Stimulated activated CD8-positive, alpha-beta memory T cell treated with anti-CD3 and anti-CD28 coated beads, Interleukin-2, amount 100 ng/mL, for 48 hours (primary cell): ENCODE results near the gene ORAI3.

Source experiments
- DNase-seq, 2 donors: peaks; one replicate each; pipeline ENCODE4 v3.0.0-alpha.2; 2020; ENCODE audit warnings: low read depth in 2 of 2

Gene ORAI3

DNA sequence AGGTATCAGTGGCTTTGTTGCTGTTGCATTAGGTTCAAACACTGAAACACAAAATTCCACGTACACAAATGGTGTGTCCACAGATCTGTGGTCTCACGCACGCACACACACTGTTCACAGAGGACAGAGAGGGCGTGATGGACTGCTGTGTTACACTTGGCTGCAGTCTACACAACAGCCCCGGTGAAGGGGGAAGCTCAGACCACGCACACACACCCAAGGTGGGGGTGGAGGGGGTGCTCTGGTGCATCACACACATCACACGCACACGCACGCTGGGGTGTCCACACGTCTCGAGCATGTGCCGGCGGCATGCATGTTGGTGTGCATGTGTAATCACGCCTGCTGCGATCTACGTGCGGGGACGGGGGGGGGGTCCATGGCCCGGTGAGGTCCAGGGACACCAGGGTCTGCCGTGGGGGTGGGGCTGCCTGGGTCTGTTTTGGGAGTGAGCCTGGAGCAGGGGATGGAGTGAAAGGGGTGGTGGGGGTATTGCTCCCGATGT lies 43.5 kb downstream of the ORAI3 start:
- no peak for DNase-seq

DNA sequence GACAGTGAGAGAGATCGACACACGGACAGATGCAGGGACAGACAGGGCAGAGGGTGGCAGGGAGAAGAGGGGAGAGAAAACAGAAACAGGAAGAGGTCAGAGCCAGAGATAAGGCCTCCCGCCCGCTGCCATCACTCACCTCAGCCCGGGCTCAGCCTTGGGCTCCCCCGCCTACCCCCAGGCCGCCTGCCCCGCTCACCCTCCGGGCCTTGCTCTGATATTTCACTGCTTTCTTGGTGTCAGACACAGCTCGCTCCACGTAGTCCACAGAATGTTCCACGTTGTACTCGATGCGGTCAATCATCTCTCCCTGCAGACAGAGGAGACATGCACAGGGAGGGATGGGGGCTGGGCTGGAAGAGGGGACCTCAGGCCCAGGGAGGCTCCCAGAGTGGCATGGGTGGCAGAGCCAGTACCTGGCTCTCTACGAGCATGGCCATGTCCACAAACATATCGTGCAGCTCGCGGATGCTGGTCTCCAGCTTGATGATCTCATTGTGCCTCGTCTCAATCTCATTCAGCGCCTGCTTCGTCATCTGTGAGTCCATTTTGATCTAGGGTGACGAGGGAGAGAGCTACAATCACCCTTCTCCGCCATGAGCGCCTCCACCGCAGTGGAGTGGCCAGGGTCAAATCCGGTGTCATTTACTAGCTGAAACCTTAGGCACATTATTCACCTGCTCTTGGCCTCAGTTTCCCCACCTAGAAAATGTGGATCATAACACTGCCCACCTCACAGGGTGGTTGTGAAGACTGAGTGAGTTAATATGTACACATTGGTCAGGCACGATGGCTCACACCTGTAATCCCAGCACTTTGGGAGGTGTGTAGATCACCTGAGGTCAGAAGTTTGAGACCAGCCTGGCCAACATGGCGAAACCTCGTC lies 44.3 kb downstream of the ORAI3 start:
- DNase-seq, result no peak

GRCh38 chr16:30995927-30996323 lies 47.1 kb downstream of the ORAI3 start:
- no peak for DNase-seq

DNA sequence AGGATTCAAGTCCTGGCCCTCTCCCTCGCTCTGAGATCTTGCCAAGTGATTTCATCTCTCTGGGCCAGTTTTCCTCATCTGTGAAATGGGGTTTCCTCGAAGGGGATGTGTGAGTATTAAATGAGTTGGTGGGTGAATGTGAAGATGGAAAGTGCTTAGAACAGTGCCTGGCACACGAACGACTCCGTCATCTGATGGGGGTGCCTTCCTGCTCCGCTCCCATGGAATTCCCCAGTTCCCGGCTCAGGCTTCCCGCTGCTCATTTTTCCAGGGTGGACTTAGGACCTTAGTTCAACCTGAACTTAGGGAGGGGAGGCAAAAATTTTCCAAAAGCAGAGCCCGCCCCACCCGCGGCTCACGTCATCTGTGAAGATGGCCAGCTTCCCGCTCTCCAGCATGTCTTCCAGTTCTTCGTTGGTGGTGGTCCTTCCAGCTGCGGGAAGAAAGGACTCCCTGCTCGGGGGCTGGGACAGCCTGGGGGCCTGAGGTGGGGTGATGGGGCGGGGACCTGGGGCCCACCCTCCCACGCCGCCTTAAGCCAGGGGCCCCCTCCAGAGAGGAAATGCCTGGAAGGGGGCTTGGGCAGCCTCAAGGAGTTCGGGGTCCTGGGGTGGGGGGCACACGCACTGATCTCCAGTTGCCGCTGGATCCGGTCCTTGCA lies 47.6 kb downstream of the ORAI3 start:
- DNase-seq, result no peak

DNA sequence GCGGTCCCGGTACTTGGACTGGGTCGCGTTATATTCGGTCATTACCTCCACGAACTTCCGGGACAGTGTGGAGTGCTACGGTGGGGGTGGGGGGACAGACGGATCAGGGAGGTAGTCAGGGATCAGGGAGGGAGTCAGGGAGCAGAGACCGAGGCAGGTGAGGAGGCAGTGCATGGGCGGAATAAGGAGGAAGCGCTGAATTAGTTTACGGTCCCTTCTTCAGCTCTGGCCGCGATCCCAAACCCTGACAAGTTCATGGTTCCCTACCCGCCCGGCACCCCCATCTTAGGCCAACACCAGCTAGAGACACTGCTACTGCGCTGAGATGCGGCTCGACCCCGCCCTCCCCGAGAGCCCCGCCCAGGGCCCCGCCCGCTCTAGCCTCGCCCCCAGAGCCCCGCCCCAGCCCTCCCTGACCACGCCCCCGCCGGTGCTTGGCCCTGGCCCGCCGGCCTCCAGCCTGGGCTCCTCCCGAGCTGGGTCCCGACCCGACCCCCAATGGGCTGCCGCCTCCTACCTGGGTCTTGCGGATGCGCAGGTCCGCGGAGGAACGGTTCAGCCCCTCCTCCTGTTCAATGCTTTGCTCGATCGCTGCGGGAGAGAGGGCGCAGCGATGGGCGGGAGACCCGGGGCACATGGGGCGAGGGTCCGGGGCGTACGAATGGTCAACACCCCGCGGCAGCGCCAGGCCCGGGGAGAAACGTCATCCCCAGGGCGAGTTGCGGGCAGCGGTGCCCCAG lies 48.3 kb downstream of the ORAI3 start:
- DNase-seq, result peak; percentile 83 to 84

GRCh38 chr16:30997725-30998711 lies 49.1 kb downstream of the ORAI3 start:
- DNase-seq, result no peak

GRCh38 chr16:30998852-30999761 lies 50.2 kb downstream of the ORAI3 start:
- DNase-seq, result no peak

DNA sequence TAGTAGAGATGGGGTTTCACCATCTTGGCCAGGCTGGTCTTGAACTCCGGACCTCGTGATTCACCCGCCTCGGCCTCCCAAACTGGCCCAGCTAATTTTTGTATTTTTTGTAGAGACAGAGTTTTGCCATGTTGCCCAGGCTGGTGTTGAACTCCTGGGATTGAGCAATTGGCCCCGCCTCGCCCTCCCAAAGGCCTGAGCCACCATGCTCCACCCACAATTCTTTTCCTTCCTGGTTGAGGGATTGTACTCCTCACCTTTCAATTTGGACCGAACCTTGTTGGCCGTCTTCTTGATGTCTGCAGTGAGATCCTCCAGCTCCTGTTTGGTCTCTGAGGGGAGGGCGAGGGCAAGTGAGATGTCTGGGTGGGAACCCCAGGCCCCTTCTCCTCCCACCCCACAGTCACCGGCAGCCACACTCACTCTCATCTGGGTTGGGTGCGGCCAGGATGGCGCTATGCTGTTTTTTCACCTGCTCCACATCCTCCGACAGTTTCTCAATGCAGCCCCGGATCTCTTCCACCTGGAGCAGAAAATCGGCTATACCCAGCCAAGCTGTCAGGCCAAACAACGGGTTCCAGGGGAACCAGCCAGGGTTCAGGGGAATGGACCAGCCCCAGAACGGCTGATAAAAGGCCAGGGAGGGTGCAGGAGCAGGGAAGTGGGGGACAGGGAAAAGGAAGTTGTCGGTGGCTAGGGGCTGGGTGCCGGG lies 52.0 kb downstream of the ORAI3 start:
- DNase-seq, result no peak

- no peak for DNase-seq
These were observed 52.8 kb downstream of the ORAI3 start for GRCh38 chr16:31001507-31002249.

- no peak for DNase-seq
These were observed 53.4 kb downstream of the ORAI3 start for GRCh38 chr16:31002250-31002700.

DNA sequence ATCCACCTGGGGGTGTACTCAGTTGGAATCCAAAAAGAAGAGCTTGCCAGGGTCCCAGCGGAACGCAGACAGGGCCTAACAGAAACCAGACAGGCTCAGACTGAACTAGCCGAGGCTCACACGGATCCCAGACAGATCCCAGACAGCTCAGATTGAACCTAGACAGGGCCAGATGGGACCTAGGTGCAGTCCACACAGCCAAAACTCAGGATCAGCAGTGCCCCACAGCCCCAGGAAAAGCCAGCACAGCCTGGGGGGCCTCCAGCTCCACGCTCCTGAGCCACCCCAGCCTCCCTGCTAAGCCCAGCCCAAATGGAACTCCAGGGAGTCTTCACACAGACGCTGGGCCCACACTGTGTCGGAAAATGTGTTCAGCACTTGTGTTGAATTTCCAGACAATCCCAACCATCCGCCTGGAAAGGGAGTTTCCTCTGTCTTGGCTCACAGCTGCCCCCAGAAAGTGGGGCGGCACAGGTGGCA lies 54.0 kb downstream of the ORAI3 start:
- DNase-seq, result no peak

DNA sequence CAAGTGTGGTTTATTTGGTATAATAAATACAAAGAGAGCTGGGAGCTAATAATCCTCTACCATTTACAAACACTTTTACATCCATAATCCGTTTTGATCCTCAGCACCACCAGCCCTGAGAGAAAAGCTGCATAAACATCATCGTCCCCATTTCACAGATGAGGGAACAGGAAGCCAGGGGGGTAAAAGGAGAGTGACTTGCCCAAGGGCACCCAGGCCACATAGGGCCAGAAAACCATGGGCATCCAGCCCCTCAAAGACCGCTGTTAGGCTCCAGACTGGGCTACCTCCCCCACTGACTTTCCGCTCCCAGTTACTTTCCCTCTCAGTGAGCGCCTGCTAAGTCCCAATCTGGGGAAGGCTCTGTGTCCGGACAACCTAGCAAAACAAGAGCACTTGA lies 54.9 kb downstream of the ORAI3 start:
- no peak for DNase-seq
